HG03103 (cell line): ENCODE results near the gene C1orf105.
"Not testable (repeated sequence)": the region's sequence is repeated elsewhere in the genome, so short reads cannot be mapped to it uniquely, and the experiment has no call there.

ENCODE experiments used
- ATAC-seq: cut with Tn5 transposase; IDR thresholded peaks from one replicate; pipeline ENCODE4 v1.9.1; 2021; ENCODE audit warnings: low read depth; ENCODE audit not compliant: unreplicated experiment

Gene C1orf105

DNA sequence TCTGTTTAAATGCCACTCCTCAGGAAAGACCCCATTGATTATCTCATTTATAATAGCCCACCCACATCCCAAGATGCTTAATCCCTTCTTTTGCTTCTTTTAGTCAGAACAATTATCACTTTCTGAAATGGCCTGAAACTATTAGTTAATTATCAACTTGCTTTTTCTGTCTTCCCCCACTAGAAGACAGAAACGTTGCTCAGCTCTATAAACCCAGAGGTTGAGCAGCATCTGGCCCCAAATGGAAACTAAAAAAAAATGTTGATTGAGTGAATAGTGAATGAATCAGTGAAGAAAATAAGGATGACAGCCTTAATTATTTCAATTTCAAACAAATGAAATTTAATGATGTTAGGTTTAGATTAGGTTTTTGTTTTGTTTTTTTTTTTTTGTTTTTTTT lies 61.6 kb downstream of the C1orf105 start:
- ATAC-seq: no peak

DNA sequence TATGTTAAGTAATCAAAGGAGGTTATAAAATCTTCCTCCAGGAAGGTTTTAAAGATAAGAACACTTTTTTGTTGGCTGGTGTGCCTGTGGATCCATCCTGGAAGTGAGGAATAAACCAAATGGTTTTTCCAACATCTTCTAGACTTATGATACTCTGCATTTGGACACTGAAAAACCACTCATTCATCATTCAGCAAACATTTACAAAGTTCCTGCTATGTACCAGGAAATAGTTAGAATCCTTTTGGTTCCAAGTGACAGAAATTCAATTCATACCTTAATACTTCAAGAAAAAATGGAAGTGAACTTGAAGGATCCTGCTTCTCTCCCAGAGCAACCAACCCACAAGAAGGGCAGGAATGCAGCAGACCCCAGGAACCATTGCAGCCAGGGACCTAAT lies 63.0 kb downstream of the C1orf105 start:
- ATAC-seq: no peak

DNA sequence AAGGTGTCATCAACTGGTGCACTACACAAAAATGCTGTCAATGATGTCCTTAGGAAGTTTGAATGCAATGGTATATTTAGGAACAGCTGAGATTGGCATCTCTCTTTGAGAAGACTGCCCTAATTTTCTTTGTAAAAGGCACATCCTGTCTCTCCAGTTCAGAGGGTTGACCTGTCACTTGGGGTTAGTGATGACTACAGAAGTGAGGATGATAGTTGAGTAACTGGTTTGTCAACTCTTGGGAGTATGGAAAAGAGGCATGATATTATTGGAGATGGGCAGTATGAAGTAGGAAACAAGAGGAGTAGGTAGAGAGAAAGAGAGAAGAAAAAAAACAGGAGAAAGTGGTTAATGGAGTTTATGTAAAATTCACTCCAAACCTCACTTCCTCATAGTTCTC lies 63.8 kb downstream of the C1orf105 start:
- ATAC-seq: no peak

DNA sequence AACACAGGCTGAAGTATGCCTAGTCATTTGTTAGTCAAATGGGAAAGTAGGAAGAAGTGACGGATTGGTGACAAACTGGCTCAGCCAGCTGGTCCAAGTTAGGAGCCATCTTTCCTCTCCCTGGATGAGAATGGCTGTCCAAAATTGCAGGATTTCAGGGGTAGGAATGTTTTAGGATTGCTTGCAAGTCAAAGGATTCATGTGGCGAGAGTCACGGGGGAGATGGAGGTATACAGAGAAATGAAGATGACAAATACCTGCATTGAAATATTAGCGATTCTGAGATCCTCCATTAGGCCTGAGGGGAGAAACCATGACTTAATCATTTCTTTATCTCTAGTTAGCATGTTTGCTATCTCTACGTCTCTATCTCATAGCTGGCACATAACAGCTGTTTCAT lies 65.1 kb downstream of the C1orf105 start:
- ATAC-seq: no peak

DNA sequence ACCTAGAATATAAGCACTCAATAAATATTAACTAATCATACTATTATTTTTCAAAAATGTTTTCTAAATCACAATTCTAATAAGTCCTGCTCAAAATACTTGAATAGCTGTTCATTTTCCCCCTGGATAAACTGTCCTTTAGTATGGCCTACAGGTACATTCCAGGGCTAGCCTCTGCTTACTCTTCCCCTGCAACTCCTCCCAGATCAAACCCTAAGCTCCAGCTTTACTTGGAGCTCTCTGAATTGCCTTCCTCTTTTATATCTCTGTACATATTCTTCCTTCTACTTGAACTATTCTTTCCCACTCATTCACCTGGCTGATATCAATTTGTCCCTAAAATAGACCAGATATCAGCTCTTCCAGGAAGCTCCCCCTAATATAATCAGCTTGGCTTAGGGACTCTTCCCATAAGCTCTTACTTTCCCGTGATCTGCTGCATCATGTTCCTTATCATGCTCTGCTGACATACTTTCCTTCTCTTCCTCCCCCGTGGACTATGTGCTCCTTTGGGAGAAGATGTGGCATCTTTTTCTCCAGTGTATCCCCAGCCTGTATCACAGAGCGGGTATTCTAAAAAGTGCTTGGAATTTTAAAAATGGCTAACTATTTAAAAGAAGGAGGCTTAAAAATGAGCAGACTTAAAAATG lies 66.4 kb downstream of the C1orf105 start:
- no peak for ATAC-seq

DNA sequence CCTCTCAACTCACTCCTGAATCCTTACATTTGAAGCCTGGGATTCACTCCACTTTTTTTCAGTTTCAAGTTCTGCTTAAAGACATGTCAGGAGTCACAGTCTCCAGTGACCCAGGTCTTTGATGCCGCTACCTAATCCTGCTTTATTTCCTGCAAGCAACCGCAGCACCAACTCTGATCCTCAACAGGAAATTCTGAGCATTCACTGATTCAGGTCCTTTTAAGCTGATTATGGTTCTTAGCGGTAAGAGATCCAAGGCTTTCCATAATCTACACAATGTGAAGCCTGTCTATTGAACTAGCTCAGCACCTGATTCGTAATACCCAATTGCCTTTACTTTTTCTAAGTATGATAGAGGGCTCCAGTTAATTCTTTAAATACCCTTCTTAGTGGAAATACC lies 67.1 kb downstream of the C1orf105 start:
- ATAC-seq: no peak

DNA sequence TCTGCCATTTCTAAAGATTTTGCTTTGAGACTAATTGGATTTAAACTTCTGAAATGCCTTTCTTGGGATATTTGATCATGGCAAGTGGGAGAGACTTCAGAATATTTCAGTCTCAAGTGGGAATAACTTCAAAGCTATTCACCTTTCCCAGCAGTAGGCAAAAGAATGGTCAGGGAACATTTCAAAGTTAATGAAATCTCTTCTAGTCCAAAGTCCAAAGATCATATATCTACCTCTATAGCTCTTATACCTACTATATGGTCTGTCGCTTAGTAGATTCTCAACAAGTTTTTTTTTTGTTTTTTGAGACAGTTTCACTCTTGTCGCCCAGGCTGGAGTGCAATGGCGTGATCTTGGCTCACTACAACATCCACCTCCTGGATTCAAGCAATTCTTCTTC lies 67.9 kb downstream of the C1orf105 start:
- no peak for ATAC-seq

DNA sequence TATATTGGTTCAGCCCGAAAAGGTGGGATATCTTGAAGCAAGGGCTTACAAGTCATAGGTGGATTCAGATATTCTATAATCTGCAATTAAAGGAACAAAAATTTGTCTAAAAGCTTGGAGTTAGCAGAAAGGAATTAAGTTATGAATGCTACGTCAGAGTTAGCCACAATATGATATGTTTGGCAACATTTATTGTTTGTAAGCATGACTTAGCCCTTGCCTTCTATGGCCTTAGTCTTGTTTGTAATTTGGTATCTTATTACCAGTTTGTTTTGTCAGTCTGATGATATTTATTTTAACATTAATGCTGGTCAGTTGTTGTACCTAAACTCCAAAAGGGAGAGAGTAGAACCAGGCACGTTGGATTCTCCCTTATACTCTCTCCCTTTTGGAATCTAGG lies 69.4 kb downstream of the C1orf105 start:
- ATAC-seq: no peak

DNA sequence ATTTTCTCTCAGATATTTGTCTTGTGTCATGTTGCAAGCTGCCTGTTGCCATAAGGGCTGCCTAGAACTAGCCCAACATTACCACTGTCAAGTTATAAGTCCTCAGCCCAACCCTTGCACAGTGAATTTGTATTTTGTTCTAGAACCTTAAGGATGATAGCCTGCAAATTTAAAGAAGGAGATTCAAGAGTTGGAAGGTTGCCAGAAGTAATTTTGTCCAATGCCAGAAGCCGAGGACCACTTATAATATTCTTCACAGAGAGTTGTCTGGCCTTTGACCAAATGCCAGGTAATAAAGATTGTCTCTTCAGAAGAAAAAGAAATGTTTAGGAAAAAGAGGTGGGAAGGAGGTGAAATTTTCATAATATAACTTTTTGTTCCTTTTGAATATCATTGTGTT lies 71.9 kb downstream of the C1orf105 start:
- ATAC-seq: no peak

DNA sequence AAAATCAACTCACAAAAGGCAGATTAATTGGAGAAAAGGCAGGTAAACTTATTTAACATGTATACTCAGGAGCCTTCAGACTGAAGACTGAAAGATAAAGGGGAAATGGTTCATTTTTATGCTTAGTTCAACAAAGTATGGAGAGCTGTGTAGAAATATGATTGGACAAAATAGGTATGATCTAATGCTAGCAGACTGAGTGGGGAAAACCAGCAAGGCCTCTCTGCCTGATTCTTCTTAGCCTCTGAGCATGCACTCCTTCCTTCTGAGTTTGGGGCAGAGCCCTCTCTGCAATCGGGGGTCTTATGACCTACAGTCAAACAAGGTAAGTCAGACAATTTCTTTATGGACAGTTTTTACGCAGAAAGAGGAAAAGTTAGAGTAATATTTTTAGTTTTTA lies 73.7 kb downstream of the C1orf105 start:
- ATAC-seq: no peak

DNA sequence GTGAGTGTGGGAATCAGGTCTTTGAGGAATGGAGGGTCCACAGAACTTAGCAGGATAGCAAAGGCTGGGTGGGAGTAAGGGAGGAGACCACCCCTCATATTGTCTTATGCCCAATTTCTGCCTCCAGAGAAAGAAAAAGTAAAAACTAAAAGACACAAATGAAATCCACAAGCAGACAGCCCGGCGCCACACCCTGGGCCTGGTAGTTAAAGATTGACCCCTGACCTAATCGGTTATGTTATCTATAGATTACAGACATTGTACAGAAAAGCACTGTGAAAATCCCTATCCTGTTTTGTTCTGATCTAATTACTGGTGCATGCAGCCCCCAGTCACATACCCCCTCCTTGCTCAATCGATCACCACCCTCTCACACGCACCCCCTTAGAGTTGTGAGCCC lies 75.6 kb downstream of the C1orf105 start:
- not testable (repeated sequence) for ATAC-seq

DNA sequence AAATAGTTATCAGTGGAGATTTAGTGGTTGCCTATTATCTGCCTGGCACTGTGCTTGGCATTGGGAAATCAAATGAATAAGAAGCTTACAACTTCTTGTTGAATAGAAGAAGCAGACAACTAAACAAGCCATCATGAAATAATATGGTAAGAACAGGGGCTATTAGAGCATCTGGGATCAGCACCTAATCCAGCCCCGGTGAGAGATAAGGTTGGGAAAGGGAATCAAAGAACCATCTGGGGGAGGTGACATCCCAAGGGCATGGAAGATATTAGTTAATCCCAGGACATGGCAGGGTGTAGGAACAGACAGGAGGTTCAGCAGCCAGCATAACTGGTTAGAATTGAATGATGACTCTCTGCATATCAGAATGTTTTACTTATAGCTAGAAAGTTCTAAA lies 76.2 kb downstream of the C1orf105 start:
- ATAC-seq: no peak

DNA sequence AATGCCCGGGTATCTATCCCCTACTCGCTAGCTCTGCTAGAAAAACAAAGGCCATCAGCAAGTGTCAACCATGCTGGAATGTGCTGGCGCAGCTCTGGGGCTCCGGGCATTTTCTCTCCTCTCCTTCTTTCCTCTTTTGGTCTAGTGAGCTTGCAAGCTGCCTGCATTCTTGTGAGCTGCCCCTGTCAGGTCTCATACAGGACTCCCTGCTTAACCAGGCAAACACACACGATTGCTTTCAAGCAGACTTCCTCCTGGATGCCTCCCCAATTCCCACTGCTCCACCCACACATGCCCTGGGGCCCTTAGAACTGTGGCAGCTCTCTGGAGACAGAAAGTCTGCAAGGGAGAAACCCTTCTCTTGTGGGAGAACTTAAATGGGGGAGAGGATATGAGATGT lies 76.7 kb downstream of the C1orf105 start:
- no peak for ATAC-seq

DNA sequence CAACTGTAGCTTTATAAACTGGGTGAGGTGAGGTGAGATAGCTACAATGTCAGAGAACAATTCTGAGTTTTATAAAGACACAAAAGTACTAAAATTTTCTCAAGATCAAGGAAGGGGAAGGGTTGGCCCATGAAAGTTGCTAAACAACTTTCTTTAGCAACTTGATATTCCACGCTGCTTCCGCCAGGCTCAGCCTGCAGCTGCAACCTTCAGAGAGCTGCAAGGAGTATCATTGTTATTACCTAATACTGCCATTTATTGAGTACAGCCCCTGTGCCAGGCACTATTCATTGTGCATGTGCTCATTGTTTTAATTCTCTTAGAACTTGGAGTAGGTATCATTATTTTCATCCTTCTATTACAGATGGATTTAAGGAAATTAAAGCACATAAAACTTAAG lies 78.4 kb downstream of the C1orf105 start:
- no peak for ATAC-seq

DNA sequence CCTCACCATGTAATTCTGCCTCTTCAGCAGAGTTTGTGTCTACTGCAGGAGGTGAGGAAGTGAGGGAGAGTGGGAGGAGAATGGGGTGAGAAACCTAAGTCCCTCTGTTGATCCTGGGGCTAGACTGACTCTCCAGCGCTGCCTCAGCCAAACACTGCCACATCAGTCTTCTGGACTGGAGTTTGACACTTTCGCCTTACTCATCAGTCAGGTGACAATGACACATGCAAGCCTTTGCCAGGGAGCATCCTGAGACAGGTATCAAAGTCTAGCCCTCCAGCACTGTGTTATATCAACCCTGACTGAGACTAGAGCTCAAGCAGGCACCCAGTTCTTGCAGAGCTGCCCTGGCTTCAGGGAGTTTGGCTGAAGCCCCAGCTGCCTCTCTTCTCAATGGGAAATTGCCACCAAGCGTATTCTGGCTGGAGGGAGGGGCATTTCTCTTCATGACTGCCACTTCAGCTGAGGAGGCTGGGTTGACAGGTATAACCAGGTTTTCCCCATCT lies 79.2 kb downstream of the C1orf105 start:
- ATAC-seq: no peak

DNA sequence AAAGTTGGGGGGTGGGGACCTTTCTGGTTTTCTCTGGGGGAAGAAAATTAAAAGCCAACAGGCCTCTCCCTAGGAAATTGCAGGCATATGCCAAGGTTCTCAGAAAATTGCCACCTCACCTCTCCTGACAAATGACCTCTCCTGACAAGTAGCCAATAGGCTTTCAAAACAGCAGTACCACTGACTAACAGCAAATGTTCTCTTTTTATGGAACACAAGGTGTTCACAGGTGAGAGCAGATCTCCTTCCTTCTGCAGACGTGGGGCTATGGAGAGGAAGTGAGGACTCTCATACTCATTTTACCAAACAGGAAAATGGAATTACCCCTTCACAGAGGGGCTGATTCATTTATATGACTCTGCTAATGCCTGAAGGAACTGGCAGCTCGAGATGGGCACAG lies 79.7 kb downstream of the C1orf105 start:
- ATAC-seq: no peak

DNA sequence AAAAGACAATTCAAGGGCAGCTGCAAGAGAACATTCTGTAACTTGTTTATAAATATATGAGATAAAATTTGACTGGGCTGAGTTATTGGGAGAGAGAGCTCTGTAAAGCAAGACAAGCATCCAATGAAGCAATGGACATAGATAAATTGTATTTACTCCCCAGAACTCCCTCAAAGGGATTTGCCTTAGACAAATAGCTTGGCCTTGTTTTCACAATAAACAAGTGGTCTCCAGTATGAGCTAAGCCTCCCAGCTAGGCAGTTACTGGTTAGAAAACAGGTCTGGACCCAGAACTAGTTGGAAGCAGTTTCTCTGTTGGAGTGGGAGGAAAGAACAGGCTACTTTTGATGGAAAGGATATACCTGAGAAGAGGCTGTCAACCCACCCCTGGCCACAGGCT lies 87.3 kb downstream of the C1orf105 start:
- ATAC-seq: no peak

DNA sequence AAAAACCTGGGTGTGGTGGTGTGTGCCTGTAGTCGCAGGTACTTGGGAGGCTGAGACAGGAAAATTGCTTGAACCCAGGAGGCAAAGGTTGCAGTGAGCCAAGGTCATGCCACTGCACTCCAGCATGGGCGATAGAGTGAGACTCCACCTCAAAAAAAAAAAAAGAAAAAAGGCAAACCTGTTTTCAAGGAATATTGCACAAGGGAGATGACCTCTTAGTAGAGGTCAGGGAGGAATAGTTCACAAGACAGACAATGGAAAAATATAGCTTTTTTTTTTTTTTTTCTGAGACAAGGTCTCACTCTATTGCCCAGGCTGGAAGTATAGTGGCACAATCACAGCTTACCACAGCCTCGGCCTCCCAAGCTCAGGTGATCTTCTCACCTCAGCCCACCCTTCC lies 90.0 kb downstream of the C1orf105 start:
- no peak for ATAC-seq

DNA sequence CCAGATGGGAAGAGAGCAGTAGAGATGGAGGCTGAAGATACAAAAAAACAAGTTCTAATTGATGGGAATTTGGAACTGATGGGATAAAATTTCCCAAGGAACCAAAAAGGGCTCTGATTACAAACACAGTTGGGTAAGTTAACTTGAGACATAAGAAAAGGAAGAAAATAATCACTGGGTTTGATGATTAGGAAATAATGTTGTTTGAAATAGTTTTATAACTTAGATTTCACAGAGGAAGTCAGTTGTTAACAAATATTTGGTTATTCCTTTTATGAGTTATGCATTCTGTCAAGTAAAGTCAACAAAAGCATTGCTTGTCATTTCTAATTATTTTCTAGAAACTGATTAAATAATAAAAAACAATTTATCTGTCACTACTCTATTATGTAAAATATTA lies 92.1 kb downstream of the C1orf105 start:
- no peak for ATAC-seq

DNA sequence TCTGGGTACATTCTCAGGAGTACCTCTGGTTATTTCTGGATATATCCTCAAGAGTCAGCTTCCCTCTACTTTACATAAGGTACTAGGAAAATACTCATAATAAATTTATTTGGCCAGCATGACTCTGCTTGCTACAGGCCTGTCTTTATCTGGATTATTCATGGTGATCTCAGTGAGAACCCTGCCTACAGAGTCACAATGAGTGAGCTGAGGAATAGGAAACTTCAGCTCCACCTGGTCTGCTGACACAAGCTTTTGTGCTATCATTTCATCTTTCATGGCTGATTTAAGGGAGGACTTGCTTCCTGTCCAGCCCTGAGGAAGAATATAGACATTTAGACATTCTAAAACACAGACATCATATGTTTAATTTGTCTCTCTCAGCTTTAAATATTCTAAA lies 93.0 kb downstream of the C1orf105 start:
- ATAC-seq: no peak

DNA sequence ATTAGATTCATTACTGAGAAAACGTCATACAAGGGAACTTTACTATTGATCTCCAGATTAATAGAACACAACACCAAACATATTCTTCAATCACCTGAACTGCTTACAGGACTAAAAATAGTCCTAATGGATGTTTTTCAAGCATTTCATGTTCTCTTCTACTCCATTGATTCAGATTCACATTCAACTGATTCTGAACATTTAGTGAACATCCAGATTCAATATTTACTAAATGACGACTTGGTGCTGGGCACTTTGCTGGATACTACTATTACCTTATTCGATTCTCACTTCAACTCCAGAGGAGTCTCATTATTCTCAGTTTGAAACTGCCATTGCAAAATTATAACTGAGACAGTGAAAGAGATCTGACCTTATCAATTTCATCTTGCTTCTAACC lies 93.6 kb downstream of the C1orf105 start:
- ATAC-seq: no peak

DNA sequence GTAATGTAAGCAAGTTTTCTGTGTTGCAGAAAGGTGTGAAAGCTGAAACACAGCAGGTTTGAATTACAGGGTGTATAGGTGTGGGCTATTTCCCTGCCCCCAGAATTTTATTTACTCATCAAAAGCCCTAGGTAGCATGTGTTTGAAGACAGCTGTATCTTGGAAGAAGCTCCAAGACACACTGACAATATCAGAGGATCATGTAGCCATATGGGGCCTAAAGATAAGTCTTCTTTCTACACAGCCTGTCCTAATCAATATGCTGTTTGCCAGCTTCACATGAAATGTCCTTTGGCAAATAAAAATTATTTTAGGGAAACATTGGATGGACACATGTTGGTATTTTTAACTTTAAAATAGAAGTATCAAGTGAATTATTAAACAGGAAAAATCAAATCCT lies 95.0 kb downstream of the C1orf105 start:
- no peak for ATAC-seq

DNA sequence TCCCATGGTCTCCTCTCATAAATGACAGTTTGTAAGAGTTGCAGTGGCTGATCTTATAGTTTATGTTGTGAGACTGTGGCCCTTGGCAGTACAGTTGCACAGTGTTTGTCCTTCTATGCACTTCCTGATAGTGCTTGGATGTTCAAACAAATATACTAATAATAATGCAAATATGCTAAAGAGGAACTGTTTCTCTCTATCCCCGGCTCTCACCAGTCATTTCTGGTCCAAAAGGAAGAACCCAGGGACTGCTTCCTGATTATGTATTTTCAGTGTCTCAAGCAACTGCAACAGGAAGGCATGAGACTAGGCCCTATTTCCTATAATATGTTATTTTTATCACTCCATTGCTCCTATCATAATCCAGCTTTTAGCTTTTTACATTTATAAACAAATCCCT lies 95.4 kb downstream of the C1orf105 start:
- ATAC-seq: no peak
